ENCODE data around the gene MRTFA.

The MRTFA gene

DNA sequence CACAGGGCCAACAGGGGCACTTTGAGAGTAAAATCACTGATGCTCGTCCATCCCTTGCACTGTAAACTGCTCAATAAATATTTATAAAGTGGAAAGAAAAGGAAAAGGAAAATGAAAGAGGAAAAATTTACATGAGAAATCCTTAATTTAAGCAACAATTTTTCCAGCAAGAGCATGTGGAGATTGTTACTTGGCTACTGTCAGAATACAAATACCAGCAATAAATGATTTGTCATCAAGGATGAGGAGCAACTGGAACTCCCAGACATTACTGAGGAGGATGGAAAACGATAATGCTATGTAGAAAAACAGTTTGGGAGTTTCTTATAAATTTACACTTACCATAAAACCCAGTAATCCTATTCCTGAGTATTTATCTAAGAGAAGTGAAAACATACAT is 143.1 kb downstream of the MRTFA start:
- TF ChIP-seq, protein P1, sequence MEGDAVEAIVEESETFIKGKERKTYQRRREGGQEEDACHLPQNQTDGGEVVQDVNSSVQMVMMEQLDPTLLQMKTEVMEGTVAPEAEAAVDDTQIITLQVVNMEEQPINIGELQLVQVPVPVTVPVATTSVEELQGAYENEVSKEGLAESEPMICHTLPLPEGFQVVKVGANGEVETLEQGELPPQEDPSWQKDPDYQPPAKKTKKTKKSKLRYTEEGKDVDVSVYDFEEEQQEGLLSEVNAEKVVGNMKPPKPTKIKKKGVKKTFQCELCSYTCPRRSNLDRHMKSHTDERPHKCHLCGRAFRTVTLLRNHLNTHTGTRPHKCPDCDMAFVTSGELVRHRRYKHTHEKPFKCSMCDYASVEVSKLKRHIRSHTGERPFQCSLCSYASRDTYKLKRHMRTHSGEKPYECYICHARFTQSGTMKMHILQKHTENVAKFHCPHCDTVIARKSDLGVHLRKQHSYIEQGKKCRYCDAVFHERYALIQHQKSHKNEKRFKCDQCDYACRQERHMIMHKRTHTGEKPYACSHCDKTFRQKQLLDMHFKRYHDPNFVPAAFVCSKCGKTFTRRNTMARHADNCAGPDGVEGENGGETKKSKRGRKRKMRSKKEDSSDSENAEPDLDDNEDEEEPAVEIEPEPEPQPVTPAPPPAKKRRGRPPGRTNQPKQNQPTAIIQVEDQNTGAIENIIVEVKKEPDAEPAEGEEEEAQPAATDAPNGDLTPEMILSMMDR (IDR thresholded peaks at IDR 0.05; ENCODE audit: extremely low read depth, missing control alignments) = no peak
- no peak for DNase-seq (ENCODE audit: low spot score)

DNA sequence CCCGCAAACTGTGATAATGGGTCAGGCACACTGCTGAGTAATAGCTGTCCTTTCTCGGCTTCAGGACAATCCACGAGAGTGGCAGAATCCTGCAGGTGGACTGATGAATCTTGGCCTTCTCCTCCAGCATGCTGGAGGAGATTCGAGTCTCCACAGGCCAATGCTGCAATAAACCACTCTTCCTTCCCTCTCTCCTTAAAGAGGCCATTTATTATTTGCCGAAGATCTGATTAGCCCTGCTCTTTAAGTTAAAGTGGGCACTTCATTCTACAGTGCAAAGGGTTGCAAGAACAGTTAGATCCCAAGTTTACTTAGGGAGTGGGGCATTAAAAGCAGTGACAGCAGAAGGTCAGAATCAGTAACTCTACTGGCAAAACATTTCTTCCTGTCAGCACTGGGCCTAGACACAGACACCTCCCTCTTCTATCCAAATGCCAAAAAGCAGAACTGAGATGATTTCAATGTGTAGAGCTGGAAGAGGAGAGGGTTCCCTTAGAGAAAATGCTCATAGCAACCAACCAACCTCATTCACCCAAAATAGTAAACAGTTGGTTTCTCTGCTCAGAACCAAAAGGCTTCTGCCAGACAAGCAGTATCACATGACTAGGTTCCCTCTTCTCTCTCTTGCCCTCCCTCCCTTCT is 144.4 kb downstream of the MRTFA start:
- DNase-seq (ENCODE audit: low spot score) = peak; percentile 80
- TF ChIP-seq, protein P1 (IDR thresholded peaks at IDR 0.05; ENCODE audit: extremely low read depth, missing control alignments) = no peak

DNA sequence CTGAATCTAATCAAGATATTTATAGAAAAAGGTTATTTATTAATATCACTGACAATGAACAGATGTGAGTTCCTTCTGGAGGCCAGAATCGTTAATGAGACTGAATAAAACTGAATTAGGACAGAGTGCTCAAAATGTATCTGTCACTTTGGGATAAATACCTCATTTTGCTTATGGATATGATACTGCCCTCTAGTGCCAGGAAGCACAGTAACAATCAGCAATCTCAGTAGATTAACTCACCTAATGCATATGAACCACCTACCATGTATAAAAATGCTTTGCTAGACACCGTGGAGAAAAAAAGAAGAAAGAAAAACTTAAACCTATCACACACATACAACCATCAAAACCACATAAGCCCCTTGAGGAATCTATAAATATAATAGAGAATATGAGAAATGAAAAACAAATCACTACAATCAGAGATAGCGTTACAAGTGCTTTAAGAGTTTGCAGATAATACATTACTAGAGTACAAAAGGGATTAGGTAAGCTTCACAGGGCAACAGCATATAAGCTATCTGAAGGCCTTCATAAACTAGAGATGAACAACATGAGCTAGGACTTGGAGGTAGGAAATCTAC is 148.8 kb downstream of the MRTFA start:
- DNase-seq (ENCODE audit: low spot score) = no peak
- TF ChIP-seq, protein P1 (IDR thresholded peaks at IDR 0.05; ENCODE audit: extremely low read depth, missing control alignments) = peak; percentile 61

DNA sequence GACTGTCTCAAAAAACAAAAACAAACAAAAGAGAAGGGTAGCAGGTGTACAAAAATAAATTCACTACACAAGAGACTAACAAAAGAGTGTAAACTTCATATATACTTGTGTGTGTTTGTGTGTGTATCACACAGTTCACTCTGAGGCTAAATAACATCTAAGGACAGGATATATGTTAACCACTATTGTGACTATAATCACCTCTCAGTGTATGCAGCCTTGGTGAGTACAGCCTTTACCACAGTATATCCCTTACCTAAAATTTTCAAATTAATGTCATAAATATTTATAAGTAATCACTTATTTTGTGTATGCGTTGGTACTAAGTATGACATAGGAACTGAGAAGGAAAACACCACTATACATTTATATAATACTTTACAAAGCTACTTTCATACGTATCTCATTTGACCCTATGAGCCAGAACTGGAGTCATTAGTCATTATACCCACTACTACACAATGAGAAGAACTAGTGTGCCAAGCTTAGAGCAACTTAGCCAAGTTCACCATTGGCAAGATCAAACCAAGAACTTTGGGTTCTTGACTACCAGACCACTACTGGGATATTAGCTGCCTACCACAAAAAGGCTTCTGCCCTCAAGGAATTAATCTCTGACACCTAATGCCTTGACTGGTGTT is 149.4 kb downstream of the MRTFA start:
- TF ChIP-seq, protein P1 (IDR thresholded peaks at IDR 0.05; ENCODE audit: extremely low read depth, missing control alignments) = no peak
- DNase-seq (ENCODE audit: low spot score) = no peak

DNA sequence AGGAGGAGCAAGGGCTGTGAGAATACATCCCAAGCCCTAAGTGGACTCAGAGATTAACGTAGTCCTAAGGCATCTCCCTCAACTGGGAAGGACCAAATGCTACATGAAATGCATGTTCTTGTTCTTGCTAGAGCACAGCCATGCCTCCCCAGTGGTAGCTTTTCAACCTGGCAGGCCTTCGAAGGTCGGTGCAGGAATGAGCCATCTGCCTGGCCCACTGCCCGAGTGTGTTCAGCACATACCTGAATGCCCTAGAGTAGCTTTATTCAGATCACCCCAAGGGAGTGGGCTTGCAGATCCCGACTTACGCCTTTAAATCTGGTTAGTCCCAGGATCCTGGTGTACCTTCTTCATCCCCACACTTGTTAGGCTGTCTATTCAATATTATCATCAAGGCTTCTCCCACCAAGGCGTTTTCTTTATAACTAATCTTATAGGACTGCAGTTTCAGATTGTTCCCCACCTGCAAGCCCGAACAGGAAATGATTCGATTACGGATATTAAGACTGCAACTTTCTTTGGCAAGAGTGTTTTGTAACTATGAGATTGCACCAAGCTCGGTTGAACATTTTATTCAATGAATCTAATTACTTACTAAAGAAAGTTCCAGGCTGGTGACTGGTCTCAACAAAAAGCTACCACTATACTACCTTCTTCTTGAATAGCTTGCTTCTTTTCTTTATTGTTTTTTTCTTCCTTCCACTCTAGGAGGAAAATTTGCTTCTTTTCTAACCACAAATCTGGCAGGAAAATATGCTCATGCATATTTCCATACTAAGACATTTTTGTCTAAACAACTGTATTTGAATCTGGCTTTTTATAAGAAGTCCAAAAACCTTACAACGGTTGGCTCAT is 150.5 kb downstream of the MRTFA start:
- TF ChIP-seq, protein P1 (IDR thresholded peaks at IDR 0.05; ENCODE audit: extremely low read depth, missing control alignments) = no peak
- no peak for DNase-seq (ENCODE audit: low spot score)

DNA sequence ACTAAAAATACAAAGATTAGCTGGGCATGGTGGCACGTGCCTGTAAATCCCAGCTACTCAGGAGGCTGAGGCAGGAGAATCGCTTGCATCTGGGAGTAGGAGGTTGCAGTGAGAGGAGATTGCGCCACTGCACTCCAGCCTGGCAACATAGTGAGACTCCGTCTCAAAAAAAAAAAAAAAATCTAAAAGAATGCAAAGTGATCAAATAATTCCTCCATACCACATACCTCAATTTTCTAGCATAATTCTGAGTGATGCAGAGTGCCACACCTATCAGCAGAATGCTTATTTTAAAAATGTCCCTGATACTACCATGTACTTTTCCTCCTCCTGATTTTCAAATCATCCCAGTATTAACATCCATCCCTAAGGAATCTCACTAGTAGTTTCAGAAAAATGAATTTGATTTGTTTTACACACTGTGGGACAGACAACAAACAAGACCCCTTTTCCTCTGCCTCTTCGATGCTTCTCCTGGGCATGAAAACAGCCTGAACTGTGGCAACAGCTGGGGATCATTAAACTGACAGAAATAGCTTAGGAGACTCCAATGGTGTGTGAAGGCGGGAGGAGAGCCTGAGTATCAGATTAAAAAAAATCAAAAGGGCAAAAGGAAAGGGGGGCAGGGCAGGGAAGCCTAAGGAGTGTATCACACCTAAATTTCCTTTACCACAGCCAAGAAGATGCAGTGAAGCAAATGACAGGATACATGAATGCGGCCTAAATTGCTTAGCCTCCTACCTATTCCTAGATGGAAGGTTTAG is 151.4 kb downstream of the MRTFA start:
- no peak for DNase-seq (ENCODE audit: low spot score)
- TF ChIP-seq, protein P1 (IDR thresholded peaks at IDR 0.05; ENCODE audit: extremely low read depth, missing control alignments) = no peak

Data from GM20000 (cell line).